GM21825 (cell line): ENCODE results near the gene NKX2-4.
"Not testable (repeated sequence)": the region's sequence is repeated elsewhere in the genome, so short reads cannot be mapped to it uniquely, and the experiment has no call there.

Experiments
- ATAC-seq: cut with Tn5 transposase; IDR thresholded peaks from one replicate; pipeline ENCODE4 v1.9.1; 2021; ENCODE audit warnings: mild to moderate bottlenecking, moderate library complexity; ENCODE audit not compliant: unreplicated experiment

Gene NKX2-4

GRCh38 chr20:21394551-21394950 is 2.8 kb downstream of the NKX2-4 start:
- ATAC-seq: no peak

- no peak for ATAC-seq
Measured at GRCh38 chr20:21393816-21394519, 3.4 kb downstream of the NKX2-4 start.

DNA sequence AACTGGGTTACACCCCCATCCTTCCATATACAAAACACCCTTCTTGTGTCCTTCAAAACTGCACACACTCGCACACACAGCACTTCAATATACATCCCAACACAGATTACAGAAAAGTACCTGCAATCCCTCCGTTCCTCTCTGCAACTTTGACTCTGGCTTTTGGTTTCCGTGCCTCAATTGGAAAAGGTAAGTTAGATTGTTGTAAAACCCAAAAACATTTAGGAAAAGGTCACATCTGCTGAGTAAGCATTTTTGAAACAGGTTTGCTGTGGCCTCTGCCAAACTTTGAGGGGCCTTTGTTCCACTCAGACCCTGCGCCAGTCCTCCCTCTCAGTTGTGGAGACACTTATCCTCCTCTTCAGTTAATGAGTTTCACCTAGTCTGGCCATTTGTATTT is 4.2 kb downstream of the NKX2-4 start:
- ATAC-seq: no peak

DNA sequence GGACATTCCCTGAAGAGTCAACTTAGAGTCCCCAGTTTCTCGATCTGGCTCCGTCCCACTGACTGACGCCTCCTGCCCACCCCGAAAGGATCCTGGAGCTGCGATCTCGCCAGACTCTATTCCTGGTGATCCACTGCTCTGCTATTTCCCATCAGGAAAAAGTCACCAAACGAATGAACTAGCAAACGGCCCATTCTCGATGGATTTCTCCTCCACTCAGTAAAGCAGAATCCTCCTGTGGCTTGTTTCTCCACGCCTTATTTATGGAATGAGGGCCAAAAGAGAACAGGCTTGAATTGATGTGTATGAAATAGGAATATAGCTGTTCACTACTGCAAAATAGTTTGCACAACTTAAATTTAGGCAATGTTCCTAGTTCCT is 5.4 kb downstream of the NKX2-4 start:
- ATAC-seq: no peak

- ATAC-seq: no peak
Measured at GRCh38 chr20:21391185-21391971, 5.9 kb downstream of the NKX2-4 start.

- no peak for ATAC-seq
Measured at GRCh38 chr20:21390768-21391167, 6.6 kb downstream of the NKX2-4 start.

- ATAC-seq: no peak
Measured at GRCh38 chr20:21389368-21389767, 8.0 kb downstream of the NKX2-4 start.

DNA sequence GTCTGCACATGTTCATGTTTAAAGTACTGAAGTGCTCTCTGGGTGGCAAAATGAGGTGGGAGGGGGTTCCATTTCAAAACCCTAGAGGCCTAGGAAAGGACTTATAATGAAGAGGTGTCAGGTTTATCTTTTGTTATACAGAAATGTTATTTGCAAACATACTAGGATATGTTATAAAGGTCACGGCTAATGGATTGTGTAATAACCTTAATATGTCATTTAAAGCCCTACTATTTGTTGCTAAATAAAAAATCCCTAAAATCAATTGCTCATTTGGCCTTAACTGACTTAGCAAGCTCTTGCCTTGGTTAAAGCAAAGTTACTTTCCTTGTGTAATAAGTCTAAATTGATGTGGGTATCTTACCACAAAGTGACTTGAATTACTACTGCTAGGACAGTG is 8.8 kb downstream of the NKX2-4 start:
- ATAC-seq: no peak

DNA sequence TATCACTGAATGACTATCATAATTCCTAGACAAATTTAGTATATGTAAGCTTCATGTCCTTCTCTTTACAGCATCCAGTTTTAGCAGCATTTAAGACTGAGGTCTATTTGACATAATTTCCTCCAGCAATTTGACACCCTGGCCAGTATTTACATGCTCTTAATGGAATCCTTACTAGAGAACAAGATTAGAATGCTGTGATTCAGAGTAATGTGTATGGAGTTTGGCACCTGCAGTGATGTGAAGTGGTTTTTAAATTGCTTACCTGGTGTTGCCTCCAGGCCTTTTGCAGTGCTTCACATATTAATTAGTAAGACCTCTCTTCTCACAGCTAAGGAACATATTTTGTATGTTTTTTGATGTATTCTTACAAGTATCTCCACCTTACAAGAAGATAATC is 9.8 kb downstream of the NKX2-4 start:
- no peak for ATAC-seq

- ATAC-seq: no peak
Measured at GRCh38 chr20:21386111-21386510, 11.2 kb downstream of the NKX2-4 start.

DNA sequence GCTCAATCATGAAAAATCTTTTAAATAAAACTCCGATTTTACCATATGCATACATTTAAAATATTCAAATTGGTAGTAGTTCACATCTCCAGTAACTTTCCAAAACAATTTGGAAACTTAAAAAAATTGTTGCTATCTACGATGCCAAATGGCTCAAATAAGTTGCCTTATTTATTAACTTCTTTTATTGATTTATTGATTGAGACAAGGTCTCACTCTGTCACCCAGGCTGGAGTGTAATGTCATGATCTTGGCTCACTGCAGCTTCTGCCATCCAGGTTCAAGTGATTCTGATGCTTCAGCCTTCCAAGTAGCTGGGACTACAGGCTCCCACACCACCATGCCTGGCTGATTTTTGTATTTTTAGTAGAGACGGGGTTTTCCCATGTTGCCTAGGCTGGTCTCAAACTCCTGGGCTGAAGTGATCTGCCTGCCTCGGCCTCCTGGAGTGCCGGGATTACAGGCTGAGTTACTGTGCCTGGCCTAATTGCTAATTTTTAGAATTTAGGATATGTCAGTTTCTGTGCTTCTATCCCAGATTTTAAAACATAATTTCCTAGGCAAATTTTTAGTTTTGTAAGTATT is 12.9 kb downstream of the NKX2-4 start:
- ATAC-seq: no peak

DNA sequence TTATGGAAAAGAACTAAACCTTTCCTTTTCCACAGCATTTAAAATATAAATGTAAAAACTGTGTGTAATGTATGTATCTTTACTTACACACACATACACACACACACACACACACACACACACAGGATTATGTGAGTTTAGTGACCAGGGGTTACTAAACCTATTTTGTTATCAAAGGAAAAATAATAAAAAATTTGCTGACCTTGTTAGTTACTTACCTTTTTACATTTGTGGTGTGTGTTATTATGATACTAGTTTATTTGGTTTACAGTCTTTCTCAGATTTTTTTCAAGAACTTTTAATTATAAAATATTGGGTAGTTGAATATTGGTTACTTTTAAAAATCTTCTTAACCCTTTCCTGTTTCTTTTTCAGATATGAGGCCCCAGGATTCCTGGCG is 15.7 kb downstream of the NKX2-4 start:
- no peak for ATAC-seq

DNA sequence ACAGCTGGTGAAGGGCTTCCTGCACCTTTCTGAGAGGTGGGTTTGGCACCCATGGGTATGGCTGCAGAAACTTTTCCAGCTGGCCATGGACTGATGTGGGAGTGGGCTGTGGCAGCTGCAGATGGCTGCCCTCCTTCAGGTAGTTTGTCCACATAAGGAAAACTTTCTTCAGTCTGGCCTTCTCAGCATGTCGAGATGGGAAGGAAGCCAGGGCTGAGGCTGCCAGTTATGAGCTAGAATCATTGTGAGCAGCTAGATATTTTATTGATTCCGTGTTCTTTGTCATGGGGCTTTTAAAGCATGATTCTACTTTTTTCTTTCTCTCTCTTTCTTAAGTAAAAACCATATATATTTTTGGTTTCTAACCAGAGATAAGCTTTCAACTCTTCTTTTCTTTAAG is 16.6 kb downstream of the NKX2-4 start:
- ATAC-seq: no peak

- ATAC-seq: no peak
Measured at GRCh38 chr20:21378259-21378658, 19.1 kb downstream of the NKX2-4 start.

DNA sequence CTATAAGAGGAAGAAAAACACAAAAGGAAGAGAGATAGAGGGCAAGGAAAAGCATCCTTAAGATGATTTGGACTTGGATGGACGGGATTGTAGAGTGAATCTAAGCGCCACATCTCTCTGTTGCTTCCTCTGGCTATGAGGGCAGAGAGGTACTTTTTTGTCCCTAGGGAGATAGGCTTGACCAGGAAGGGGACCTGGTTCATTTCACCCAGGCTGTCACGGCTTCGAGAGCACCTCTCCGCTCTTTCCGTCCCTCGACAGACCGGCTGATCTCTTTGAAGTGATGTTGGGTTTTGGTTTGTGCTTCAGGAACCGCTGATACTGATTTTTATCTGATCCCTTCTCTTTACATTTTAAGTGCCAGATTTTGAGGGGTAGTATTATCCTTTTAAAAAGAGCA is 19.6 kb downstream of the NKX2-4 start:
- no peak for ATAC-seq

DNA sequence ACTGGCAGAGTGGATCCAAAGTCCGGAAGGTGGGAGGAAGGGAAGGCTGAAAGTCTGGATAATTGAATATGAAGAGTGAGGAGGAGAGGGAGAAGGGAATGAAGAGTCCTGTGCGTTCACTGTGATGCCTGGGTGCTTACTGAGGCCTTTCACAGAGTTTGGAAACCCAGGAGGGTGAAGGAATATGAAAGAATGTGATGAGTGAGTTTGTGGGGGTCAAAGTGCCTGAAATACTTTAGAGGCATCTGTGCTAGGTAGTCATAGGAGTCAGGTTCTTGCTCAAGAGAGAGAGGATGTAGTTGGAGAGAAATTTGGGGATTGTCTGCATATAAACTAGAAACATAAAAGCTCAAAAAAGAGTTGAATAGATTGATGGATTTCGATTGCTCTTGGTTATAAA is 20.7 kb downstream of the NKX2-4 start:
- no peak for ATAC-seq

GRCh38 chr20:21373436-21373835 is 23.9 kb downstream of the NKX2-4 start:
- ATAC-seq: no peak

DNA sequence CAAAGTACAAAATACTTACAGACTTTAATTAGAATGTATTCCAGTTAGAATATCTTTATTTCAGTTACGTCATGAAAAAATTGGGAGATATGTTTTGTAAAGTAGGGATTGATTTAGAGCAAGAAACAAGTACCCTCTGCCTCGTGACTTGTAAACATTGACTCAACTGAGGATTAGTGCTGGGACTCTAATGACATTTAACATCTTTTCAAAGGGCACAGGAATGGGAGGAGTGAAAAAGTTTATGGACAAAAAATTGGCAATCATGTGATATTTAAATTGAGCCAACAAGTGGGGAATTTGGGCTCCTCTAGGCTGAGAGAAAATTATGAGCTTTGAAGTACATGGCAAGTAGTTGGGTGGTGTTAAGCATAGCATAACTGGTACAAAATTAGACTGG is 25.3 kb downstream of the NKX2-4 start:
- ATAC-seq: no peak

- no peak for ATAC-seq
Measured at GRCh38 chr20:21371193-21371592, 26.1 kb downstream of the NKX2-4 start.

GRCh38 chr20:21368791-21369190 is 28.5 kb downstream of the NKX2-4 start:
- no peak for ATAC-seq

DNA sequence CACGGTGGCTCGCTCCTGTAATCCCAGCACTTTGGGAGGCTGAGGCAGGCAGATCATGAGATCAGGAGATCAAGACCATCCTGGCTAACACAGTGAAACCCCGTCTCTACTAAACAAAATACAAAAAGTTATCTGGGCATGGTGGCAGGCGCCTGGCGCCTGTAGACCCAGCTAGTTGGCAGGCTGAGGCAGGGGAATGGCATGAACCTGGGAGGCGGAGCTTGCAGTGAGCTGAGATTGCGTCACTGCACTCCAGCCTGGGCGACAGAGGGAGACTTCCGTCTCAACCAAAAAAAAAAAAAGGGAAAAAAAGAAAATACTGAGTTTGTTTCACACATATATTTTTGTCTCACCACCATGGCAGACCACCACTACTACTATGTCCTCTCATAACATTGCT is 31.1 kb downstream of the NKX2-4 start:
- not testable (repeated sequence) for ATAC-seq

DNA sequence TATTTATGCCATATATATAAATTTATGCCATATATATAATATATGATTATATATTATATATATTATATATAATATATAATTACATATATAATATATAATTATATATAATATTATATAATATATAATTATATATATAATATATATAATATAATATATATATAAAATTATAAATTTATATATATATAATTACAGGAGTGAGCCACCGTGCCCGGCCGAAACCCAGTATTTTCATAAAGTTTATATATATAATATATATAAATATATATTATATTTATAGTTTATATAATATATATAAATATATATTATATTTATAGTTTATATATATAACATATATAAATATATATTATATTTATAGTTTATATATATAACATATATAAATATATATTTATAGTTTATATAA is 31.6 kb downstream of the NKX2-4 start:
- ATAC-seq: no peak
